GM21528 (cell line): ENCODE measurements around the gene TRABD2B.

Source experiments
- ATAC-seq: cut with Tn5 transposase; IDR thresholded peaks from one replicate; pipeline ENCODE4 v1.9.1; 2021; ENCODE audit warnings: mild to moderate bottlenecking, moderate library complexity; ENCODE audit not compliant: unreplicated experiment, low FRiP score

Gene TRABD2B

DNA sequence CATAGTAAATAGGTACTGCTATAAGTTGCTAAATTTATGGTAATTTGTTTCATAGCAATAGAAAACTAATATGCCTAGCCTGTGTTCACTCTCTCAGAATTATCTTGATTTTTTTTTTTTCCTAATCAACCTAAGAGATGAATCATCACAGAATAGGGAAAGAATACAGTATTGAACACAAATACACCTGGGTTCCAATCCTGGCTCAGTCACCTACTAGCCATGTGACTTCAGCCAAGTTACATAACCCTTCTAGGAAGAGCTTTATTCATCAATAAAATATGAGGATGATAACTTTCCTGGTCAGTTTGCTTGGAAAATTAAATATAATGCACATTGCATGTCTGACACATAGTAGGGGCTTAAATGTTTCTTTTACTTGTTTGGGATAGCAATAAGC, 279.8 kb downstream of the TRABD2B start:
- ATAC-seq: no peak

DNA sequence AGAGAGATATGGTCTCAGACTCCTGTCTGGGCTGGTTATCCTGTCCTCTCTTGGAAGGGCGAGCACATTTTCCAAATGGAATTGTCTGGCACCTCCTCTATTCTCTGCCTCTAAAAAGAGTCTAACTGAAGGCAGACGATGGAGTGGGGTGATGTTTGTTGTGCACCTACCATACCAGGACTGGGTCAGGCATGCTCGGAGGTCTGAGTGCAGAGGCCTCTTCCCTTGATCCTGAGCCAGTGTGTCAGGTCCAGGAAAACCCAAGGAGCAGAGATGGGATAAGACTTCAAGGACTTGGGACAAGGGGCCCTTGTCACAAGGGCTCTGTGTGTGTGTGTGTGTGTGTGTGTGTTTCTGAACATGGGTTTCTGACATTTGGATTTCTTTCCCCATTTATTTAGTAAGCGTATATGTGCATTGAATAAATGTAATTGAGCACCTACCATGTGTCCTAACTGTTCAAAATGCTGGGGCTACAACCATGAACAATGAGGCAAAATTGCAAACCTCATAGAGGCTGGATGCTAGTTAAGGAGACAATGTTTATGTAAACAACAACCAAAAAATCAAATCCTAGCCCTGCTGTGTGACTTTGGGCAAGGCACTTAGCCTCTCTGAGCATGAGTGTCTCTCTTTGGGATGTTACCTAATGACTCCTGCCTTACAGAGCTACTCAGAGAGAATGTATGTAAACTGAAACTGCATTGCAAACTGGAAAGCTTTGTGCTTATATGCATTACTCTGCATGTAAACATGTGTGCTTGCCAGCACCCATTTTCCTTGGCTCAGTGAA, 283.0 kb downstream of the TRABD2B start:
- no peak for ATAC-seq

DNA sequence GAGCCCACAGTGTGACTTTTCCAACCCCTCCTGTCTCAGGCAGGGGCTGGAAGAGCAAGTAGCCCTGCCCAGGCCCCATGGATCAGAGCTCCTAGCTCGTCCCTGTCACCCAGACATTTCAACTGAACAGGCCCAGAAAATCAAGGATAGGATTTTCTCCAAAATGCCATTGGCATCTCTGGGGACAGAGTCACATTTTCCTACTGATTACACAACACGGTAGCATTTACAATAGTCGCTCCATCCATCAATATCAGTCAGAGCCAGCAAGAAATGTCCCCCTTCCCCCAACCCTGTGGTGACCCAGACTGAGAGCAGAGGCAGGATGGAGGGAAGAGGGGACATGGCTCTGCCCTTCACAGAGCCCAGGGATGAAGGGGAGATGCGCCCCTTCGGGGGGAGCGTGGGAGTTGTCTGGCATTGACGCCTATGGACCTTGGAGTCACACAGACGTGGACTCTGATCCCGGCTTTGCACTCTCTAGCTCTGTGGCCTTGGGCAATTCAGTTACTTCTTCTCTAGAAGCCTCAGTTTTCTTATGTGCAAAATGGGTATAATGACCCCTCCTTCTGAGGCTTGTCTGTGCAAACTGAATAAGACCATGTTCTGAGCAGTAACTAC, 283.7 kb downstream of the TRABD2B start:
- ATAC-seq: no peak

DNA sequence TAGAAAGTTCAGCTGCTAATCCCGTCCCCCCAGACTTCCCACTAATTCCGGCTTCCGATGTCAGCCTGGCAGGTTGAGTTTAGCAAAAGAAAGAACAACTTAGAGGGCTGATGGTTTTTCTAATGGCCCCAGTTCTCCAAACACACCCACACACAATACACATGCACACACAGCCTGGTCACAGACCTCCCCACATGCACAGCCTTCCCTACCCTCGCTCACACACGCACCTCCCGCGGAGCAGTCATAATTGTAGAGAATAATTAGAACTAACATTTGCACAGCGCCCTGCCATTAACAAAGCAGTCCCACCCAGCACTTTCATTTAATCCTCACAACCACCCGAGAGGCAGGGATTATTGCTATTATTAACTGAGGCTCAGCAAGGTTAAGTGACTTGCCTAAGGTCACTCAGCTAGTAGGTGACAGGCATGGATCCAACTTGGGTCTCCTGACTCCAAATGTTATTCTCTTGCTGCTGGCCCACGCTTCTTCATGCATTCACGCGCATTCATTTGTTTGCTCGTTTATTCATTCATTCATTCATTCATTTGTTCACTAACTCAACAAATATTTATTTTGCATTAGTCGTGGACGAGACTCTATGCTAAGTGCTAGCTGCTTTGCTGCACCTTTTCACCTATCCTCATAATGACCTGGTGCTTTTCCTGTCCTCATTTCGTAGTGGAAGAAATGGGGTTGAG, 284.4 kb downstream of the TRABD2B start:
- no peak for ATAC-seq

DNA sequence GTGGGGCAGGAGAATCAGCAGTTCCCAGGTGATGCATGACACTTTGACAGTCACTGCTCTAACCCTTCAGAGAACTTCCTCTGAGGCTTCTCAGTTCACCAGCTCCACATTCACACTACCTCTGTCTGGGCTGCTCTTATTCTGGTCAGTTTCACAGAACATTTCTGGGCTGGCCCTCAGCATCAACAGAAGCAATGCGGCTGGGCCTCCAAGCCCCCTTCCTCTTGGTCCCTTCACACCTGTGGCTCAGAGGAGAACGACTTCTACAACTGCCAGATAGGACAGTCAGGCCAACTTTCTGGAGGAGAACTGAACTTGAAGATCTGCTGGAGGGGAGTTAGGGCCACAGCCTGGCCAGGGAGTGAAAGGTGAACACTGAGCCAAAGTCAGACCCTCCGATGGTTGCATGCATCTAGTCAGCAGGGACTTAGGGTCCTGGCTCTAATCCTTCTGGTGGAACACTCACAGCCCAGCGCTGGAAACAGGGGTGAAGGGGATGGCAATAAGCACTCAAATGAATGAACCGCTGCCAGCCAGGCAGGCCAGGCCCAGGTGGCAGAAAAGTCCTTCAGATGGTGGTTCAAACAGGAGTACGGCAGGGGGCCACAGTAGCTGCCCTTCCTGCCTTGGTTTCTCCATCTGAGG, 285.2 kb downstream of the TRABD2B start:
- ATAC-seq: no peak

DNA sequence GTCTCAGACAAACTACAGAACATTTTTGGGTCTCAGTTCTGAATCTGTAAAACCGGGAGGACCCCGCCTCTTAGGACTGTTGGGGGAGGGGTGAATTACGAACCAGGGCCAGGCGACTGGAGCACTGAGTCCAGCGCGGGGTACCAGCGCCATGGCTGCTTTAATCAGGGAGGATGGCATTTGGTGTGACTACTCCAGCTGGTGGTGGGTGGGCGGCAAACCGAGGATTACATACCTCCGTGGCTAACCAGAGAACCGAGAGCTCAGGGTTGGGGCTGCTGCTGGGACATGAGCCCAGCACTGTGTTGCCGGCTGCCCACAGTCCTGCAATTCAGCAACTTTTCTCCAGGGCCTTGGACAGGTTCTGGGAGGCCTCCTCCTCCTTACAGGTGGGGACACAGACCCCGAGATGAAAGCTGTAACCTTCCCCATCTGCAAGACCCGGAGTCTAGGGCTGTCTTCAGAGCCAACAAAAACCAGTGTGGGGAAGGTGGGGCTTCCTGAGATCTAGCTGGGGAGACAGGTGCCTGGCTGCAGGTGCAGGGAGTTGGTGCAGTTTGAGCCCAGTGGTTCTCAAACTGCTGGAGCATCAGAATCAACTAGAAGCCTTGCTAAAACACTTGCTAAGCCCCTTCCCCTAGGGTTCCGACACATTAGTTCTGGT, 285.9 kb downstream of the TRABD2B start:
- no peak for ATAC-seq
